ENCODE measurements around the gene TRIM61.
"Not testable (repeated sequence)": the region's sequence is repeated elsewhere in the genome, so short reads cannot be mapped to it uniquely, and the experiment has no call there.

The TRIM61 gene

DNA sequence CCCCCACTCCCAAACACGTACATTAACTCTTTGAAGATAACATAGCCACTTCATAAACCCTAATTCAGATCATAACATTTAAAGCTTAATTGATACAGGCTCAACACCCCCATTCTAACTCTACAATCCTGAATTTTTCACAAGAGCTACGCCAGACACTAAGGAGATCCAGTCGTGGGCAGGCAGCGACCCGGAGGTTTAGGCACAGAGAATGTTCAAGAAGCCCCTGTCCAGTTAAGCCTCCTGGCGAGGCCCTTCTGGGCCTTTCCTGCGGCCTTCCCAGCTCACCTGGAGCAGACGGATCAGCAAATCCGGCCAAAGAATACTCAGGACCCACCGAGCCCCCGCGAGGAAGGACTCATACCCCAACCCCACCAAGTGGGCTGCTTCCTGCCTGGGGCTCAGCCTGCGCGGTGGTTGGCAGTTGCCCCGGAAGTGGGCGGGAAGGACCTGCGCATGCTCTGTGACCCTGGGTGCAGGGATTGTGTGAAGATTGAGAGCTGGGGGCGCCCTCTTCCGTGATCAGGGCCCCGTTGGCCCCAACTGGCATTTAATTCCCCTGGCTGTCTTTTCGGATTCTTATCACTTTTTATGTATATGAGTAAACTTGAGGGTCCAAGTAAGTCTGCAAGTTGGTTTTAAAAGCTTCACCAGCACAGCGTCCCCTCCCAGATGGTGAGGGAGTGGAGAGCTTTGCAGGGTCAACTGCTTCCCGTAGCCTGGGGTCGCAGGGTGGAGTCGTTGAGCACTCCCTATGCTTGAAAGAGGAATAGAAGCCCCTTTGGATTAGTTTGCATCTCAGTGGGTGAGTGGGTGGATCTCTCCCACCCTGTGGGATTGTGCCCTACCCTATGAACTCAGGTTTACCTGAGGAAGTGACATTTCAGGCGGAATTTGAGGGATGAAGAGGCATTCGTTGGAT, at the start of gene TRIM61:
TRIM61 (minus strand) TSS at position 415 of the 922 bp plus-strand sequence. CDS start 7,655 bp downstream, outside the sequence.
- peak; percentile 8 for DNase-seq

DNA sequence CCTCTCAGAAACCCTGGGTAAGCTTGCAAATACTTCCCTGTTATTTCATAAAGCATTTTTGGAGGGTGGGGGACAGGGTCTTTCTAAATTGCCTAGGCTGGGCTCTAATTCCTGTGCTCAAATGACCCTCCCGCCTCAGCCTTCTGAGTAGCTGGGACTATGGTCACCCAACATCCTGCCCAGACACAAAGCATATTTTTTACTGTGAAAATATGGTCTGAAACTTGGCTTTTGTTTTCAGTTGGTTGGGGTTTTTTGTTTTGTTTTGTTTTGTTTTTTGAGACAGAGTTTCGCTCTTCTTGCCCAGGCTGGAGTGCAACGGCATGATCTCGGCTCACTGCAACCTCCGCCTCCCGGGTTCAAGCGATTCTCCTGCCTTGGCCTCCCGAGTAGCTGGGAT, 48.3 kb upstream of the TRIM61 start:
- DNase-seq: not testable (repeated sequence)

DNA sequence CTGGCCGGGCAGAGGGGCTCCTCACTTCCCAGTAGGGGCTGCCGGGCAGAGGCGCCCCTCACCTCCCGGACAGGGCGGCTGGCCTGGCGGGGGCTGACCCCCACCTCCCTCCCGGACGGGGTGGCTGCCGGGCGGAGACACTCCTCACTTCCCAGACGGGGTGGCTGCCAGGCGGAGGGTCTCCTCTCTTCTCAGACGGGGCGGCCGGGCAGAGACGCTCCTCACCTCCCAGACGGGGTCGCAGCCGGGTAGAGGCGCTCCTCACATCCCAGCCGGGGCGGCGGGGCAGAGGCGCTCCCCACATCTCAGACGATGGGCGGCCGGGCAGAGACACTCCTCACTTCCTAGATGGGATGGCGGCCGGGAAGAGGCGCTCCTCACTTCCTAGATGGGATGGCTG, 42.5 kb upstream of the TRIM61 start:
- not testable (repeated sequence) for DNase-seq

GRCh38 chr4:165016971-165017370, 39.5 kb upstream of the TRIM61 start:
- DNase-seq: no peak

DNA sequence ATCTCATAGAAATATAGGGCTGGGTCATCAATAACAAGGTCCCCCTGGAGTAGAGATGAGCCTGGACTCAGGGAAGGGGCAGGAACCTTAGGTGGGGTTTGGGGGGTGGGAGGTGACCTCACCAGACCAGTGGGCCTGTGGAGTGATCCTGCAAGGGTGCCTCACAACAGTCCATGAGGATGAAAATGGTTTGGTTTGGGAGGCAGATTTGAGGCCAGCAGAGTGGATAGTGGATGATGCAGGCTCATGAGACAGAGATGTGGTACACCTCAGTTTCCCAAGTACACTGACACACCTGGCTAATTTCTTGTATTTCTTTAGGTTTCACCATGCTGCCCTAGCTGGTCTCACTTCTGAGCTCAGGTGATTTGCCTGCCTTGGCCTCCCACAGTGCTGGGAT, 36.2 kb upstream of the TRIM61 start:
- DNase-seq: no peak

DNA sequence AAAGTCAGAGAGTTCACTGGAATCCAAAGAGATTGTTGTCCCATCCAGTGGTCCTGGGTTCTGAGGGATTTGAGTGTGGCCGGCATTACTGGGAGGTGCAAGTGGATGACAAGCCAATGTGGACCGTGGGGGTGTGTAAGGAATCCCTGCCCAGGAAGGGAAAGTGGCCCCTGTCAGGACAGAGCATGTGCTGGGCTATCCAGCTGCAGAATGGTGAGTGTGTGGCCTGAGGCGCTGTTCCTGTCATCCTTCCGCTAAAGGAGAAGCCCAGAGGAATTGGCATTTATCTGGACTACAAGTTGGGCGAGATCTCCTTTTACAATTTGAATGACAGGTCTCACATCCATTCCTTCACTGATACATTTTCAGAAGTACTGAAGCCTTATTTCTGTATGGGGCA, 33.9 kb upstream of the TRIM61 start:
- no peak for DNase-seq

GRCh38 chr4:165010991-165011390, 33.5 kb upstream of the TRIM61 start:
- DNase-seq: no peak

- no peak for DNase-seq
Observed at GRCh38 chr4:165010487-165010886, 33.0 kb upstream of the TRIM61 start.

GRCh38 chr4:165009493-165010227, 32.2 kb upstream of the TRIM61 start:
- no peak for DNase-seq

DNA sequence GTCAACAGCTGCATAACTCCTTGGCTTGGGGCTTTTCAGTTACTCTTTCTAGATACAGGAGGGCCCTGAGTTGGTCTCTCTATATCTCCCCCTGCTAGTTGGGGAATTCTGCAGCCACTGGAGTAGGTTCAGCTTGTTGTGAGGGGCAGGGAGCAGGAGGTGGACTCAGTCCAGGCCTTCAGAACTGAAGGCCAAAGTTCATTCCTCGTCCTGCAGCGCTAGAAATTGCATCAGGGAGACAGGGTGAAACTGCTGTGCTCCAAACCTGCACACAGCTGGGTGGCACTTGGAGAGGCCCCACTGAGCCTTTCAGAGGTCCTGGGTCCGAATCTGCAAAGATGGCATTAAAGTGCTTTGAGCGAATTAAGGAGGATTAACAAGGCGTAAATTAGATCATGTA, 29.4 kb upstream of the TRIM61 start:
- DNase-seq: no peak

DNA sequence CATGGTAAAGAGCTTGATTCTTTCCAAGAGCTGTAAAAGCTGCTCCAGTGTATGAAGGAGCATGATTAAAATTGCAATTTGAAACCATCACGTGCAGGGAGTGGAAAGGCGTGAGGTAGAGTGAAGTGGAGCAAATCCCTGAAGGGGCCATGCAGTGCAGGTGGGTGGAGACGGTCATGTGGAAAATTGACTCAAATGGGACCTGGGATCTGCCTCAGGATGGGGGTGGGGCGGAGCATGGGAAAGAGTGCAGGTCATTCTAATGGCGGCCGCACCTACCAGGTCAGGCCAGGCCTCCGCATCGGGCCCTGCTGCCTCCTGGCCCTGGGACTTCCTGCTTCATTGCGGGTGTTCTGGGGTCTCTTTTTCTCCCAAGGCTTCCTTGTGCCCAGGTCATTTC, 29.0 kb upstream of the TRIM61 start:
- DNase-seq: no peak

DNA sequence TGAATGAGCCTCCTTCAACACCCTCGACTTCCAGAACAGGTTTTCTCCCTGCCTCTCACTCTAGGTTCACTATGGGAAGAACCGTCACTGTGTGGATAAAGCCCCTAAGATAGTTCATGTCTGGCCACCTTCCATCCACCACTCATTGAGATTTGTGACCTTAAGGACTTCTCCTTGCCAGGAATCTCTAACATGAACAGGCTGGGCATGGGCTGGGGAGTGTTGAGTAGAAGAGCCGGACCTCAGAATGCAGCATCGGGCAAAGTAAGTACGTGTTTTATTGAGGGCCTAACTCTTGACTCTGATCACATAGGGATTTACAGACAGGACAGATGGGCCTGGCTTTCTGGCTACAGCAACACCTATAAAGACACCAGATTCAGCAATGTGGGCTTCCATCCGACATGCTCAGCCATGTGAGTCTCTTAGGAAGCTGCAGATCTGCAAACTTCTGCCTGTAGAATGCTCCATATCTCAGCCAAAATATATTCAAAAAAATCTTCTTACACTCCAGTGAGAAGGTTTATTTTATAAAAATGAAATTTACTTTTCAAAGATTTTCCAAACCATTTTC, 28.0 kb upstream of the TRIM61 start:
- no peak for DNase-seq

GRCh38 chr4:165001957-165002356, 24.5 kb upstream of the TRIM61 start:
- DNase-seq: not testable (repeated sequence)

GRCh38 chr4:164998526-164999080, 21.1 kb upstream of the TRIM61 start:
- DNase-seq: not testable (repeated sequence)

- no peak for DNase-seq
Observed at GRCh38 chr4:164997941-164998340, 20.5 kb upstream of the TRIM61 start.

DNA sequence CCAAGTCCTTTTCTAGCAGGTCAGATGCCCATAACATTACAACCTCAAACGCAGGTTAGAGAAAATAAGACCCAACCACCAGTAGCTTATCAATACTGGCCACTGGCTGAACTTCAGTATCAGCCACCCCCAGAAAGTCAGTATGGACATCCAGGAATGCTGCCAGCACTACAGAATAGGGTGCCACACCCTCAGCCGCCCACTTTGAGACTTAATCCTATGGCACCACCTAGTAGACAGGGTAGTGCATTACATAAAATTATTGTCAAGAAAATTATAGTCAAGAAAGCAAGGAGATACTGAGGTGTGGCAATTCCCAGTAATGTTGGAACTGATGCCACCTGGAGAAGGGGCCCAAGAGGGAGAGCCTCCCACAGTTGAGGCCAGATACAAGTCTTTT, 19.9 kb upstream of the TRIM61 start:
- no peak for DNase-seq

- DNase-seq: not testable (repeated sequence)
Observed at GRCh38 chr4:164996123-164996522, 18.7 kb upstream of the TRIM61 start.

- not testable (repeated sequence) for DNase-seq
Observed at GRCh38 chr4:164990786-164991185, 13.3 kb upstream of the TRIM61 start.

- no peak for DNase-seq
Observed at GRCh38 chr4:164989471-164989870, 12.0 kb upstream of the TRIM61 start.

GRCh38 chr4:164971929-164972328, 5.5 kb downstream of the TRIM61 start:
- DNase-seq: not testable (repeated sequence)

DNA sequence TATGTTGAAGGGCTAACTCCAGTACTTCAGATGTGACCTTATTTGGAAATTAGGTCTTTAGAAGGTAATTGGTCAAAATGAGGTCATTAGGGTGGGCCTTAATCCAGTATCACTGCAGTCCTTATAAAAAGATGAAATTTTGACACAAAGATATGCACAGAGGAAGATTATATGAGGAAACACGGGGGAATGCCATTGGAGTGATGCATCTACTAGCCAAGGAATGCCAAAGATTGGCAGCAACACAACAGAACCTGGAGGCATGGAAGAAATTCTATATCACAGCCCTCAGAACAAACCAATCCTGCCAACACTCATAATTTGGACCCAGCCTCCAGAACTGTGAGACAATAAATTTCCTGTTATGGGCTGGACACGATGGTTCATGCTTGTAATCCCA, 17.6 kb downstream of the TRIM61 start:
- DNase-seq: no peak

DNA sequence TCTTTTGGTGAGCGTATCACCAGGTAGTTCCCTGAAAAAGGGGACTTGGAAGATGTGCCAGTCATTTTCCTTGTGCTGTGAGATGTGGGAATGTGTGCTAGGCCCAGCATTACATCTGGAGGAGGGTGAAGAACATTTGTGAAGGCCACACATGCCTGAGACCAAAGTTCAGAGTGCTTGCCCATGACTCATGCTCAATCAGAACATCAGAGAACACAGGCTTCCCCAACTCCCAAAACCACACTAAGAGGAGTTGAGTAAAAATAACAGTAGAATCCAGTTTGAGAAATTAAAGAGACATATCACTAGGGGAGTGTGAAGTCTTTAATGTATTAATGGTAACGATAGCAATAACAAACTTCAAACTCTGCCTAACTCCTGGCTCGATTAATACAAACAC, 18.0 kb downstream of the TRIM61 start:
- not testable (repeated sequence) for DNase-seq

Measured in activated effector memory CD4-positive, alpha-beta T cell treated with Interleukin-2 at 50 U/mL for 16 hours (primary cell).